Measurements from ENCODE around the gene TPGS1.

GRCh38 chr19:463483-464207, 43.7 kb upstream of the TPGS1 start:
- no peak for TF ChIP-seq NFIC (IDR thresholded peaks at IDR 0.05)
- TF ChIP-seq RAD21 (IDR thresholded peaks at IDR 0.05; ENCODE audit: low read depth), result no peak
- TF ChIP-seq USF1 (IDR thresholded peaks at IDR 0.05), result no peak
- no peak for TF ChIP-seq CREB1 (IDR thresholded peaks at IDR 0.05; ENCODE audit: low read depth)
- TF ChIP-seq REST (IDR thresholded peaks at IDR 0.05; ENCODE audit: low read depth), result no peak
- TF ChIP-seq EP300 (IDR thresholded peaks at IDR 0.05; ENCODE audit: borderline replicate concordance), result no peak
- no peak for TF ChIP-seq FOXM1 (IDR thresholded peaks at IDR 0.05; ENCODE audit: borderline replicate concordance, low read depth)
- TF ChIP-seq TCF12 (IDR thresholded peaks at IDR 0.05; ENCODE audit: low read depth), result no peak
- TF ChIP-seq TAF1 (IDR thresholded peaks at IDR 0.05; ENCODE audit: low read depth), result no peak
- TF ChIP-seq EGR1 (IDR thresholded peaks at IDR 0.05), result no peak
- TF ChIP-seq MAX (IDR thresholded peaks at IDR 0.05), result no peak
- no peak for TF ChIP-seq TEAD4 (IDR thresholded peaks at IDR 0.05)
- TF ChIP-seq YY1 (IDR thresholded peaks at IDR 0.05; ENCODE audit: low read depth), result no peak
- TF ChIP-seq CEBPB (IDR thresholded peaks at IDR 0.05), result no peak
